Caco-2 (cell line): Measurements from ENCODE around the gene ANO10. TPM values are rescaled to one million over a fixed set of nuclear protein-coding genes. Genes with fewer than 3 reads are reported as not detected.

ENCODE experiments used
- BruUV-seq: library from RNA; stranded (reverse); fragments of 400-500 nt; replicated peaks from 2 replicates; lab custom pipeline; 2021; lab: Mats Ljungman, UMichigan
- CTCF ChIA-PET: fragments of 300-600 bp; sonication (Branson Sonifier 250); formaldehyde crosslinking; loops from one replicate; lab custom pipeline; 2022; ENCODE audit warnings: antibody characterized with exemption; lab: Charles Lee
- POLR2A ChIA-PET: fragments of 300-600 bp; sonication (Branson Sonifier 250); formaldehyde crosslinking; loops from one replicate; lab custom pipeline; 2022; ENCODE audit warnings: antibody characterized with exemption; lab: Charles Lee
- DNase-seq, 2 experiments: peaks; one replicate each; pipeline versions ENCODE4 v3.0.0 to v3.0.0-alpha.2; 2020 to 2022
- H3K27me3 ChIP-seq: replicated peaks from 2 replicates; pipeline ENCODE4 v1.6.0; 2011; ENCODE audit warnings: low read length; ENCODE audit not compliant: control insufficient read depth, insufficient read depth
- H3K36me3 ChIP-seq: 2 replicates; pipeline ENCODE4 v1.5.1; 2011; ENCODE audit warnings: low read length; ENCODE audit not compliant: control insufficient read depth, insufficient read depth
- H3K4me1 ChIP-seq: fragments of 250-450 bp; sonication (Bioruptor Pico); 2 replicates; pipeline ENCODE4 v1.5.1; 2020; ENCODE audit warnings: mild to moderate bottlenecking
- H3K4me3 ChIP-seq: 2 replicates; pipeline ENCODE4 v1.5.1; 2011; ENCODE audit warnings: low read depth, mild to moderate bottlenecking, control low read depth, low read length
- H3K9me3 ChIP-seq: fragments of 250-450 bp; sonication (Bioruptor Pico); 2 replicates; pipeline ENCODE4 v1.5.1; 2020; ENCODE audit warnings: mild to moderate bottlenecking, moderate library complexity
- H3K27ac Mint-ChIP-seq: one replicate; pipeline ENCODE4 v1.8.0; 2022; ENCODE audit warnings: mixed read lengths; ENCODE audit not compliant: unreplicated experiment
- H3K27me3 Mint-ChIP-seq: one replicate; pipeline ENCODE4 v1.8.0; 2022; ENCODE audit warnings: mixed read lengths; ENCODE audit not compliant: insufficient read depth, unreplicated experiment
- H3K36me3 Mint-ChIP-seq: one replicate; pipeline ENCODE4 v1.8.0; 2022; ENCODE audit warnings: mild to moderate bottlenecking, mixed read lengths; ENCODE audit not compliant: insufficient read depth, unreplicated experiment
- H3K4me1 Mint-ChIP-seq: one replicate; pipeline ENCODE4 v1.8.0; 2022; ENCODE audit warnings: low read depth, mixed read lengths; ENCODE audit not compliant: unreplicated experiment
- H3K4me3 Mint-ChIP-seq: one replicate; pipeline ENCODE4 v1.8.0; 2022; ENCODE audit warnings: mild to moderate bottlenecking, moderate library complexity, mixed read lengths; ENCODE audit not compliant: unreplicated experiment
- H3K9me3 Mint-ChIP-seq: one replicate; pipeline ENCODE4 v1.8.0; 2022; ENCODE audit warnings: mixed read lengths; ENCODE audit not compliant: unreplicated experiment
- intact Hi-C: fragments of 100-400 bp; cut with micrococcal nuclease; formaldehyde crosslinking; loops from one replicate; pipeline ENCODE4 v1.10.0; 2022; ENCODE audit not compliant: unreplicated experiment
- total RNA-seq: library from RNA; stranded (reverse); gene quantifications from 2 replicates; pipeline ENCODE4 v1.2.3, GENCODE V29; 2022
- TF ChIP-seq, protein P1 (sequence below), 2 experiments: fragments of 200-600 bp in 1 of 2; IDR thresholded peaks; 1 replicate in 1 of 2; 2 replicates in 1 of 2; pipeline versions ENCODE4 v1.5.1 to v1.8.0; 2011 to 2022; ENCODE audit warnings: antibody characterized with exemption in 1 of 2, control low read depth in 1 of 2, inconsistent platforms in 1 of 2, low read depth in 1 of 2, low read length in 1 of 2, mild to moderate bottlenecking in 1 of 2, moderate library complexity in 1 of 2; ENCODE audit not compliant: insufficient read depth in 1 of 2, severe bottlenecking in 1 of 2, unreplicated experiment in 1 of 2

The ANO10 gene
- total RNA-seq, 1 experiment from 2014 or later: 24.1 TPM

DNA sequence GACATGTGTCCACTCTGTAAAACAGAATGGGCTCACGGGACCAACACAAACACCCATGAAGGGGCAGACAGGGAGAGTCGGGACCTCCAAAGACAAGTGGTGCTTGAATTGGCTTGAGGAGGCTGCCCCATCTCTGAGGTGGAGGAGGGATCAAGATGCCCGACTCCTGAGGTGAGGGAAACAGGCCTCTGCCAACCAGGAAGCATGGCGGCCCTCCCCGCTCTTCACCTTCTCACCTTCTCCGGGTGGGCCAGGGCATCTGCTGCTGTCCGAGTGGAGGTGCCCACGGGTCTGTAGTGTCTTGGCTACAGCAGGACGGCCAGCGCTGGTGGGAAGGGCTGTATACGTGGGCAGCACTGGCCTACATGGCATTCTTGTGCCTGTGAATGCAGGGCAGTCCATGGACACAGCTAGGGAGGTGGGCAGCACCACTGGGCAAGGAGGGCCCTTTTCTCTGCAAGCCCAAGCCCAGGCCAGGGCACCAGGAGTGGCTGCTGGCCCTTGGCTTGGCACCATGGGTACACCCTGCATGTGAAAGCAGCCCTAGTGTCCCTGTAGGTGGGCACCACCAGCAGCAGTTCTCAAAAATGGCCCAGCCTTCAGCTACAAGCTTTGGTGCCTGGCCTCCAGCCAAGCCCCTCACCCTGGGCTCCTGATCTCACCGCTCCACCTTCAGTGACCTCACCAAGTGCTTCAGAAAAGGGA is 256.1 kb downstream of the ANO10 start:
- CTCF ChIA-PET: no interaction called here
- Mint-ChIP-seq H3K4me1 (no peaks in the 10 kb centered on the region), H3K4me3 (no peak overlapping the region), H3K9me3 (no peaks in the 10 kb centered on the region), H3K27me3 (no peaks in the 10 kb centered on the region), H3K36me3 (no peaks in the 10 kb centered on the region), H3K27ac (no peak overlapping the region)
- Histone ChIP-seq H3K9me3 (no peaks in the 10 kb centered on the region), H3K4me3 (no peak overlapping the region), H3K36me3 (no peaks in the 10 kb centered on the region; the same call in 1 of the 2 replicates), H3K27me3 (no peaks in the 10 kb centered on the region), H3K4me1 (no peaks in the 10 kb centered on the region)
- POLR2A ChIA-PET: no interaction called here
- DNase-seq: no peak
- BruUV-seq: no TSS peak
- TF ChIP-seq, protein P1, sequence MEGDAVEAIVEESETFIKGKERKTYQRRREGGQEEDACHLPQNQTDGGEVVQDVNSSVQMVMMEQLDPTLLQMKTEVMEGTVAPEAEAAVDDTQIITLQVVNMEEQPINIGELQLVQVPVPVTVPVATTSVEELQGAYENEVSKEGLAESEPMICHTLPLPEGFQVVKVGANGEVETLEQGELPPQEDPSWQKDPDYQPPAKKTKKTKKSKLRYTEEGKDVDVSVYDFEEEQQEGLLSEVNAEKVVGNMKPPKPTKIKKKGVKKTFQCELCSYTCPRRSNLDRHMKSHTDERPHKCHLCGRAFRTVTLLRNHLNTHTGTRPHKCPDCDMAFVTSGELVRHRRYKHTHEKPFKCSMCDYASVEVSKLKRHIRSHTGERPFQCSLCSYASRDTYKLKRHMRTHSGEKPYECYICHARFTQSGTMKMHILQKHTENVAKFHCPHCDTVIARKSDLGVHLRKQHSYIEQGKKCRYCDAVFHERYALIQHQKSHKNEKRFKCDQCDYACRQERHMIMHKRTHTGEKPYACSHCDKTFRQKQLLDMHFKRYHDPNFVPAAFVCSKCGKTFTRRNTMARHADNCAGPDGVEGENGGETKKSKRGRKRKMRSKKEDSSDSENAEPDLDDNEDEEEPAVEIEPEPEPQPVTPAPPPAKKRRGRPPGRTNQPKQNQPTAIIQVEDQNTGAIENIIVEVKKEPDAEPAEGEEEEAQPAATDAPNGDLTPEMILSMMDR (IDR thresholded peaks at IDR 0.05; ENCODE audit: insufficient read depth in 1 of 2, low read depth in 1 of 2, low read length in 1 of 2, severe bottlenecking in 1 of 2, unreplicated experiment in 1 of 2): no peak
- intact Hi-C loops: no loop called here

DNA sequence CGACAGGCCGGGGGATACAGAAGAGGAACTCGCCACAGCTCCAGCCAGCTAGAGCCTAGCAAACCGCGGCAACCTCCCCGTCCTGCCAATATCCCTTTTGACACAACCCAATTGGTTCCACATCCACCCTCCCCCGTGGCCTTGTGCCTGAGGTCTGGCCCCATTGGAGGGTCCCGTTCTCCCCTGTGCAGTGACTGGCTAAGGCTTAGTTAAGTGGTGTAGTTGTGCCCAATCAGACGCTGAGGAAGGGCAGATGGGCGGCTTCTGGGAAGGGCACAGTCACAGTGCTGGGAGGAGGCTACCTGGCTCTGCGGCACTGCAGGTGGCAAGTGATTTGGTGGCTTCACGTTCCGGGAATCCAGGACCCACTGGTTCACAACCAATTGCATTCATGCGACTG is 256.9 kb downstream of the ANO10 start:
- H3K36me3 ChIP-seq: no peaks in the 10 kb centered on the region; the same call in 1 of the 2 replicates

DNA sequence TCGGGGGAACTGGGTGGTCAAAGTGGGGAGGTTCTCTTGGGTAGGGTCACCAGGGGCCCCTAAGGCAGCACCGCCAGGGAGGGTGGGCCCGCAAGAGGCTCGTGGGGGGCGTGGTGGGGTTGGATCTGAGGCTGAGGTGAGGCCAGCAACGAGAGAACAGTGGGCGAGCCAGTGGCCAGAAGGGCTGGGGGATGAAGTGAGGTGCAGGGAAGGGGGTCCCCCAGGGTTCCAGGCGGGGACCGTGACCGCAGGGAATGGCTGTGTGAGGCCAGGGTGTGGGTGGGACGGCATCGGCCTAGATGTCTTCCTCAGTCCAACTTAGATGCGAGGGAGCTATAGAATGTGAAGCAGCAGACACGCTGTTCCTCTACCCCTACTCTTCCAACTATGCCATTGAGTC is 257.3 kb downstream of the ANO10 start:
- no peaks in the 10 kb centered on the region for H3K4me1 Mint-ChIP-seq
- no peaks in the 10 kb centered on the region for H3K27me3 ChIP-seq
- H3K4me3 Mint-ChIP-seq: no peak overlapping the region
- TF ChIP-seq, protein P1 (IDR thresholded peaks at IDR 0.05; ENCODE audit: insufficient read depth in 1 of 2, low read depth in 1 of 2, low read length in 1 of 2, severe bottlenecking in 1 of 2, unreplicated experiment in 1 of 2): no peak
- no peak overlapping the region for H3K4me3 ChIP-seq
- intact Hi-C loops: no loop called here
- no peaks in the 10 kb centered on the region for H3K4me1 ChIP-seq
- ChIA-PET POLR2A (no interaction called here), CTCF (no interaction called here)
- no peak for DNase-seq
- no peak overlapping the region for H3K27ac Mint-ChIP-seq
- no peaks in the 10 kb centered on the region for H3K36me3 Mint-ChIP-seq
- H3K9me3 Mint-ChIP-seq: no peaks in the 10 kb centered on the region
- H3K9me3 ChIP-seq: no peaks in the 10 kb centered on the region
- no peaks in the 10 kb centered on the region for H3K27me3 Mint-ChIP-seq
- H3K36me3 ChIP-seq: no peaks in the 10 kb centered on the region; the same call in 1 of the 2 replicates
- BruUV-seq: no TSS peak

More for the DNA sequence above, 256.9 kb downstream of the ANO10 start:
- no peaks in the 10 kb centered on the region for H3K27me3 ChIP-seq
- Mint-ChIP-seq H3K27me3 (no peaks in the 10 kb centered on the region), H3K4me3 (no peak overlapping the region), H3K36me3 (no peaks in the 10 kb centered on the region), H3K4me1 (no peaks in the 10 kb centered on the region), H3K9me3 (no peaks in the 10 kb centered on the region), H3K27ac (no peak overlapping the region)
- H3K4me1 ChIP-seq: no peaks in the 10 kb centered on the region
- TF ChIP-seq, protein P1 (IDR thresholded peaks at IDR 0.05; ENCODE audit: insufficient read depth in 1 of 2, low read depth in 1 of 2, low read length in 1 of 2, severe bottlenecking in 1 of 2, unreplicated experiment in 1 of 2): no peak
- BruUV-seq: no TSS peak
- intact Hi-C loops: no loop called here
- POLR2A ChIA-PET: no interaction called here
- no peak for DNase-seq
- no peaks in the 10 kb centered on the region for H3K9me3 ChIP-seq
- CTCF ChIA-PET: no interaction called here
- no peak overlapping the region for H3K4me3 ChIP-seq
